NB4 (cell line): ENCODE results near the gene PDCD4.
A peak's percentile ranks its signal among the peaks of the same experiment; 100 is the strongest.

Experiments
- DNase-seq: peaks from one replicate; pipeline ENCODE4 v3.0.0; 2010; ENCODE audit warnings: low read depth
- H3K4me3 ChIP-seq: one replicate; pipeline ENCODE4 v1.5.1; 2011; ENCODE audit warnings: mild to moderate bottlenecking, low read depth, low read length, moderate library complexity
- MYC ChIP-seq: IDR thresholded peaks from 2 replicates; pipeline ENCODE4 v1.6.1; 2011; ENCODE audit warnings: low read depth, low read length
- POLR2A ChIP-seq: IDR thresholded peaks from 2 replicates; pipeline ENCODE4 v1.6.1; 2011; ENCODE audit warnings: mild to moderate bottlenecking; ENCODE audit not compliant: insufficient read length; ENCODE audit errors: extremely low read depth
- TF ChIP-seq, protein P1 (sequence below): IDR thresholded peaks from 2 replicates; pipeline ENCODE4 v1.6.1; 2011; ENCODE audit warnings: low read depth, low read length
- TF ChIP-seq, protein P2 (sequence below): IDR thresholded peaks from one replicate; pipeline ENCODE4 v1.5.1; 2012; ENCODE audit warnings: low read depth, low read length

Gene PDCD4

DNA sequence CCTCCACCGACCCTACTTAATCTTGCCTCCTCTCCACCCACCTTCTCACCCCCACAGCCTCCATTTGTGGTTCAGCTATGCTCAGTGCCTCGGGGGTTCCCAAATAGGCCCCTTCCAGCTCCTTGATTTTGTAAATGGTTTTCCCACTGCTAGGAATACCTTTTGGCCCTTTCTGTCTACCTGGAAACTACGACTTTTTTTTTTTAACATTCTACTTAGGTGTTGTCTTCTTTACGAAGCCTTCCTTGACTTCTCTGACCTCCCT, 27.2 kb upstream of the PDCD4 start:
- TF ChIP-seq MYC (no peak), POLR2A (no peak)
- TF ChIP-seq, protein P1, sequence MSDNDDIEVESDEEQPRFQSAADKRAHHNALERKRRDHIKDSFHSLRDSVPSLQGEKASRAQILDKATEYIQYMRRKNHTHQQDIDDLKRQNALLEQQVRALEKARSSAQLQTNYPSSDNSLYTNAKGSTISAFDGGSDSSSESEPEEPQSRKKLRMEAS = no peak
- TF ChIP-seq, protein P2, sequence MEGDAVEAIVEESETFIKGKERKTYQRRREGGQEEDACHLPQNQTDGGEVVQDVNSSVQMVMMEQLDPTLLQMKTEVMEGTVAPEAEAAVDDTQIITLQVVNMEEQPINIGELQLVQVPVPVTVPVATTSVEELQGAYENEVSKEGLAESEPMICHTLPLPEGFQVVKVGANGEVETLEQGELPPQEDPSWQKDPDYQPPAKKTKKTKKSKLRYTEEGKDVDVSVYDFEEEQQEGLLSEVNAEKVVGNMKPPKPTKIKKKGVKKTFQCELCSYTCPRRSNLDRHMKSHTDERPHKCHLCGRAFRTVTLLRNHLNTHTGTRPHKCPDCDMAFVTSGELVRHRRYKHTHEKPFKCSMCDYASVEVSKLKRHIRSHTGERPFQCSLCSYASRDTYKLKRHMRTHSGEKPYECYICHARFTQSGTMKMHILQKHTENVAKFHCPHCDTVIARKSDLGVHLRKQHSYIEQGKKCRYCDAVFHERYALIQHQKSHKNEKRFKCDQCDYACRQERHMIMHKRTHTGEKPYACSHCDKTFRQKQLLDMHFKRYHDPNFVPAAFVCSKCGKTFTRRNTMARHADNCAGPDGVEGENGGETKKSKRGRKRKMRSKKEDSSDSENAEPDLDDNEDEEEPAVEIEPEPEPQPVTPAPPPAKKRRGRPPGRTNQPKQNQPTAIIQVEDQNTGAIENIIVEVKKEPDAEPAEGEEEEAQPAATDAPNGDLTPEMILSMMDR = no peak
- no peak overlapping the region for H3K4me3 ChIP-seq
- DNase-seq = no peak

GRCh38 chr10:110845192-110845755, 26.5 kb upstream of the PDCD4 start:
- no peak for TF ChIP-seq POLR2A
- no peak for TF ChIP-seq MYC
- TF ChIP-seq, protein P2 = no peak
- DNase-seq = no peak

GRCh38 chr10:110845756-110846620, 25.7 kb upstream of the PDCD4 start:
- no peak overlapping the region for H3K4me3 ChIP-seq
- DNase-seq = no peak
- TF ChIP-seq POLR2A (no peak), MYC (no peak)
- TF ChIP-seq, protein P2 = no peak
- TF ChIP-seq, protein P1 = no peak

More at GRCh38 chr10:110845192-110845755, 26.5 kb upstream of the PDCD4 start:
- H3K4me3 ChIP-seq = no peak overlapping the region

GRCh38 chr10:110847374-110847773, 24.4 kb upstream of the PDCD4 start:
- no peak for DNase-seq
- no peak overlapping the region for H3K4me3 ChIP-seq
- TF ChIP-seq, protein P2 = no peak
- TF ChIP-seq, protein P1 = no peak
- TF ChIP-seq MYC (no peak), POLR2A (no peak)

DNA sequence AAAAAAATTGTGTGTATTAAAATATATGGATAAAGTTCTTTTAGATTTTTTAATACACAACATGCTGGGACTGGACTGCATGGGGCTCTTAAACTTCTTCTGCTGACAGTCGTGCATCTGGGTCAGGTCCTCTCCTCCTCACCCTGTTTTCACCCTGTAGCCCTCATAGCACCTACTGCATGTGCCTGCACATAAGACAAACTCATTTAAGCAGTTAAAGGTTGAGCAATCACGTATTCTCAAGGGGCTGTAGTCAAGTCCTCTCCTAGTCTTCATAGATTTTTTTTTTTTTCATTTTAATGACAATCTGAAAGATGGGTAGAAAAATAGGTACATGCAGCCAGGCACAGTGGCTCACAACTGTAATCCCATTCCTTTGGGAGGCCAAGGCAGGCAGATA, 23.6 kb upstream of the PDCD4 start:
- peak; percentile 91 for DNase-seq
- TF ChIP-seq, protein P1 = peak; percentile 43; the same call in 1 of the 2 replicates
- TF ChIP-seq POLR2A = no peak

DNA sequence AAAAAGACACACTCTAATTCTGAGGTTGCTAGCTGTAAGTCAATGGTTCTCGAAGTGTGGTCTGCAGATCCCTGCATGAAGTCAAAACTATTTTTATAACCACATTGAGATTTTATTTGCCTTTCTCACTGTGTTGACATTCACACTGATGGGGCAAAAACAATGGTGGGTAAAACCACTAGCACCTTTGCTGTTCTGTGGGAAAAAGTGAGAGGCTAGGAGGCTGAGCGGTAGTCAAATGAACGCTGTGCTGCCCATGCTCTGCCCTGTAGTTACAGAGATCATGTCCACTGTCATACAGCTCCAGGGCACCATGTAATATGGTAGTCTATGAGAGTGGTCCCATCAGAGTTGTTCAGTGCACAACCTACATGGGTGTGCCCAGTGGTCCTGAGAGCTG, 21.6 kb upstream of the PDCD4 start:
- no peak for DNase-seq
- no peak overlapping the region for H3K4me3 ChIP-seq

More for the DNA sequence above, 23.6 kb upstream of the PDCD4 start:
- no peak overlapping the region for H3K4me3 ChIP-seq

More for the DNA sequence above, 21.6 kb upstream of the PDCD4 start:
- TF ChIP-seq MYC (no peak), POLR2A (no peak)
- TF ChIP-seq, protein P2 = no peak
- TF ChIP-seq, protein P1 = no peak
